GM12801 (cell line): Measurements from ENCODE around the gene RASA3.

Source experiments
- CTCF ChIP-seq: IDR thresholded peaks from one replicate; pipeline ENCODE4 v1.5.1; 2011; ENCODE audit warnings: control low read depth; ENCODE audit not compliant: insufficient read length; ENCODE audit errors: extremely low read depth

Gene RASA3

DNA sequence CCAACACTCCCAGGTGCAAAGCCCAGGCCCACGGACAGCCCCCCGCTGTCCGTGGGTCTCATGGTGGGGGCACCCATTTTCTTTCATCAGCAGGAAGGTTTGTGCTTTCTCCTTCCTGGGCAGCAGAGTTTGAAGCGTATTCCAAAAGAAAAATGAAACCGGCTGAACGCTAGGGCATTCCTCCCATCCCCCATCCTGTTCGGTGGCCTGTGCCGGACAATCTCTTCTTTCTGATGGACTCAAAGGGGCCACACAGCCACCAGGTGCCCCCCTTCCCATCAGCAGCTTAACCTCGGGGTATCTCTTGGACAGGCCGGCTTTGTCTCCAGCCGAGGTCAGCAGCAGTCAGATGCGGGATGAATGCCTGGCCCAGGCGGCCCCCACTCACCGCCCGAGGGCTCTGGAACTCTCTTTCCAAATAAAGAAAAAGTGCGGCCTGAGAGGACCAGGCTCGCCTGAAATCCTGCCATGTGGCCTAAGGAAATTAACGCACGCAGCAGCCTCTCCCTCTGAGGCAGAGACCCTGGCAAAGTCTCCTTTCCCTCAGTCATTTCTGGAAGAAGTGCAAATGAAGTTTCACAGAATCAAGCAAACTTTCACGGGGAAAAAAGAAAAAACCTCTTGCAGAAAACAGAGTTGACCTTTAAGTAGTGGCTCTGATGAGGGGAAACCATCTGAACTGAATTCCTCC lies 67.8 kb downstream of the RASA3 start:
- TF ChIP-seq CTCF, result no peak

DNA sequence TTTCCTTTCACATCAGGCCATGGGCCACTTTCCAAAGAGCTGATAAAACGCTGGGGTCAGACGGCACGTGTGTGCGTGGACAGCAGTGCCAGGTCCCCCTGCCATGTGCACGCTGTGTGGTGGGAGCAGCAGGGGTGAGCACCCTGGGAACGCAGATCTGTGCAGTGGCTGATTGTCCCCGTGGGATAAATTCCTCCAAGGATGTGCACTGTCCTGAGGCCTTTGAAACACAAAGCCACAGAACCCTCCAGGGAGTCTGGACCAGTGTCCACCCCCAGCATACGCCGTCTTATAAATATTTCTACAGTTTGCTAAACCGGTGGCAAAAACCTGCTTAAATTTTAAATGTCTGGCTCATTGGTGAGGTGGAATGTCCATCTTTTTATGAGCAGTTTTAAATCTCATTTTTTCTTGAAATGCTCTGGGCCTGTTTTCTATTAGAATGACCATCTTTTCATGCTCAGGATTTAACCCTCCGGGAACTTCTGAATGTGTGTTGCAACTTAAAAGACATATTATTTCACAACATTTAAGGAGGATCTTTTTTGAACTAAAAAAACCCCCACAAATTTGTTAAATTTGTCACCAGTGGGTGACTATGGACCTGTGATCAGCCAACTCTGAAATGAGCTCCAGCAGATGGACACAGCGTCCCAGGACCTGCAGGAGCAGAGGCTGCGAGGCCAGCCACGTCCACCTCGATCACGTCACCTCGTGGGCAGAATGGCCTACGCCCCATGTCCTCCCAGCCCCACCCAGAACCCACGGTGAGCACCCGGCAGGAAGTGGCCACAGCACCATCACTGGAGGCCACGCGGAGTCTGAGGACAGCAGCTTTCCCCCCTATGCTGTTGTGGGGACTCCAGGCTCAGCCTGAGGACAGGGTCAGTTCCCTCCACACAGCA lies 68.6 kb downstream of the RASA3 start:
- TF ChIP-seq CTCF, result no peak

- TF ChIP-seq CTCF, result no peak
Measured at GRCh38 chr13:114062754-114063153, 69.7 kb downstream of the RASA3 start.

DNA sequence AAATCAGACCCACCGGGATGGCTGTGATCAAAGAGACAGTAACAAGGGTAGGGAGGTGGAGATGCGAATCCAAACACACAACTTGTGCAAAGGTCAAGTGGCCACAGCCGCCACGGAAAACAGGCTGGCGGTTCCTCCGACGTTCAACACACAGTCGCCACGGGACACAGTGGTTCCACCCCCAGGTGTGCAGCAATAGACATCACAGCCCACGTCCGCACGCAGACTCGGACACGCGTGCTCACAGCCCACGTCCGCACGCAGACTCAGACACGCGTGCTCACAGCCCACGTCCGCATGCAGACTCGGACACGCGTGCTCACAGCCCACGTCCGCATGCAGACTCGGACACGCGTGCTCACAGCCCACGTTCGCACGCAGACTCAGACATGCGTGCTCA lies 70.1 kb downstream of the RASA3 start:
- TF ChIP-seq CTCF, result no peak

GRCh38 chr13:114061744-114062143 lies 70.7 kb downstream of the RASA3 start:
- TF ChIP-seq CTCF, result no peak

GRCh38 chr13:114061047-114061446 lies 71.4 kb downstream of the RASA3 start:
- TF ChIP-seq CTCF, result no peak

DNA sequence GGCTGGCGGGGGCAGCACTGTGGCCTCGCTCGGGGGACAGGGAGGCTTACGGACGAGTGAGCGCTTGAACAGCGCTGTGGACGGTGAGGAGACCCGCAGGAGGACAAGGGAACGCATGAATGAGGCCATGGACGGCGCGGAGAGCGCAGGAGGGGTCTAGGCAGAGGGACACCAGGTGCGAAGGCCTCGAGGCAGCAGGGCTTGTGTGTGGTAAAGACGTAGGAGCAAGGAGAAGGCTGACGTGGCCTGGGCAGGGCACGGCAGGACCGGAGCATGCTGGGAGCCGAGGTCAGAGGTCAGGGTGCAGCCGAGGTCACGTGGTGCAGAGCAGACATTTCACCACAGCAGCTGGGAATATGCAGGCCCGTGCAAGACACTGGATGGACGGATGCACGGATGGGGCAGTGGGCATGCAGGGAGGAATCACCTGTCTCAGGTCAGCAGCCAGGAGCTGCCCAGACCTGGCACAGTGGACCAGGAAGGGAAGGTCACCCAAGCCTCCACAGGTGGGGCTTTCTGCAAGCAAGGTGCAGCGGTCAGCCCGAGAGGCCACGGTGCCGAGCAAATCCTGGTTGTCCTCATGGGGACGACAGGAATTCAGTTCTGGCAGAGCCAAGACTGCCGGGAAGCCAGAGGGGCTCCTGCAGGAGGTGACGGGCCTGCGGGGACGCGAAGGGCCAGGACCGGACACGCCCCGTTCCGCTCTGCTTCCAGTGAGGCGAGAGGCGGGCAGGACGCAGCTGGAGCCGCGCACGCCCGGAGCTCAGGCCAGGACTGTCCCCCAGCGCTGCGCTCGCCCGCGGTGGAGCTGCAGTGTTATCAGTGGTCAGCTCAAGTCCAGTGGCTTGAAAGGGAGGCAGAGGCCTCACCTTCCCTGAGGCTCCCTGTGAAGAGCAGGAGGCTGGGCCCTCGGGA lies 72.2 kb downstream of the RASA3 start:
- TF ChIP-seq CTCF, result no peak
